GM21825 (cell line): Measurements from ENCODE around the gene HFM1.

ENCODE experiments used
- ATAC-seq: cut with Tn5 transposase; IDR thresholded peaks from one replicate; pipeline ENCODE4 v1.9.1; 2021; ENCODE audit warnings: mild to moderate bottlenecking, moderate library complexity; ENCODE audit not compliant: unreplicated experiment

Gene HFM1

DNA sequence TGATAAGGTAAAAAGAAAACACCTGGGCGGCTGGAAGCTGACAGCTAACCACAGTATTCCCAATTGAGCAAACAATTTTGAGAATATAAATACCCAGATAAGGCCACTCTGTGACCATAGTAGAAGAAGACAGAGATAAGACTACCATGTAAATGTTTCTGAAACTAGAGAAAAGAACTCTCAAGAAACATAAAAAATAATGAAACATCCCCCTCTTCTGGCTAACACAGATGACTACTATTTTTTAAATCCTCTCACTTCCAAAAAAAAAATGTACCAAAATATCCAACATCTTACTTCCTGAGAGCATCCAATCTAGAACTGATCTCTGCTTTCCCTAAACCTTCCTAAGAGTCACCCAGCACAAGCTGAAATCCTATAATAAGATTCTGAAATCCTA, 125.9 kb downstream of the HFM1 start:
- ATAC-seq = no peak

DNA sequence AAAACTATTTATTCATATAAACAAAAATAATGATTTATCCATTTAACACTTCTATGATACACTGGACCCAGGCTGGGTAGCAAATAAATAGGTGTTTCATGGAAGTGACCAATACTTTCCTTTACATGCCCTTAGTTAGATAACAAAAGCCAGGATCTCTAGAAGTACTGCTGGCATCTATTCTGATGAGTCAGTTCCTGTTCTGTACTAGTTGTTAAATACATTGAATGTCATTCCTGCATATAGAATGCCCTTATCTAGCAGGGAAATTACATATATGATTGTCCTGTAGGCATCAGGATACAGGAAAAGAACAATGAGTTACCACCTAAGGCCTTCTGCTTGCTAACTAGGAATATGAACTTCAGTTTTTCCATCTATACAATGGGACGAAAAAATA, 130.8 kb downstream of the HFM1 start:
- no peak for ATAC-seq

DNA sequence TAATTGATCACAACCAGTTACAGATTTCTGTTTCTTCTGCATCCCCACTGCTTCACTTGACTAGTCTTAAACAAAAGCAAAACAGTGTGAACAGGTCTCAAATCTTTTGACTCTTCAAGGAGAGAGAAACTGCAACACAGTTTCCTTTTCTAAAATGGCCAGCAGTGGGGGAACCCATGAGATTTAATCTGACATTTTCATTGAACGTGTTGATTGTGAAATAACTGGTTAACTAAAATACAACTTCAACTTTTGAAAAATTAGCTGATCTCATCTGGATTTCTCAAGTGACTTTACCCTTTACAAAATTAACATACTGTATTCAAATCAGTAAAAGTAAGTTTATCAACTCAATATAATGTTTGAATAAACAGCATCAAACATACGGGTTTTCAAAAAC, 143.0 kb downstream of the HFM1 start:
- no peak for ATAC-seq

DNA sequence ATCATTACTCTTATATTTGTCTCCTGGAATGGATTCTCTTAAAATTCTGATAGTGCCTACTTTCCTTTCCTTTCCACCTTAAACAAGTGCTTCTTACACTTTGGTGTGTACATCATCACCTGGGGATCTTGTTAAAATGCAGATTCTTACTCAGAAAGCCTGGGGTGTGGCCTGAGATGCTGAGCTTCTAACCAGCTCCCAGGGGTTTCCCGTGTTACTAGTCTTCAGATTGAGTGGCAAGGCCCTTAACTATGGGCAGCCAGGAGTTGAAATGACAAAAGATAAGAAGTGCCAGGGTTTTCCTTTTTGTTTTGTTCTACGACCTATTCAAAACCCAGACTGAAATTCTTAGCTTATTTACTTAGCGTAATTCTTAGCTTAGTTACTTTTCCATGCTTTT, 159.2 kb downstream of the HFM1 start:
- ATAC-seq = no peak

DNA sequence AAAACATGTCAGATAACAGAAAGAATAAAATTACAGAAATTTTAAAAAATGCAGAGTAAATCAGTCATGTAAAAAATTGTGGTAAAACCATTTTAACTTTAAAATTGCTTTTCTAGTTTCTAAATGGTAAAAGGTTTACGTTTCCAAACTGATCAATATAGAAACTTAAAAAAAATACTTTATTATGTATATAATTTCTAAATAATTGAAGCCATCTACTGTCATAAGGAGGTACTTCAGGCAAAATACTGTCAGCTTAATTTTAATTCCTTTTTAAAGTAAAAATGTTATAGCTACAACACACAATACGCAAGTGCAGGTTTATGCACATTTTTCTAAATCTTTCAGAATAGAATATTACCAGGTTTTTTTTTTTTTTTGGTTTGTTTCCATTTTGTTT, 159.9 kb downstream of the HFM1 start:
- ATAC-seq = no peak

DNA sequence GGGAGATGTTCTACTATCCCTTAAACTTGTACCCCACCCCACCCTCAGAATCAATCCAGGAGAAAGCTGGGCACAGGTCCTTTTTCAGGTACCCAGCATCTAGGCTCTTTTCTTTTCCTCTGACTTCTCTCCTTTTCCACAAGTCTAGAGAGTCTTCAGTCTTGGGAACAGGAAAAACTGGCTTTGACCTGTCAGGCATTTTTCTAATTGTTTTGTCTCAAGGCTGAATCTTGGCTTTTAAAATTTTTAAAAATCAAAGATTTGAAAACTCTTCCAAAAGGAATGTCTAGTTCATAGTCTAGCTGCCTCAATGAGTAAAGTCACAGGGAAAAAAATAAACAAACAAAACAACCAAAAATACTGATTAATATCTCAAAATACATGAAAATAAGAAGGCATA, 161.5 kb downstream of the HFM1 start:
- ATAC-seq = no peak

DNA sequence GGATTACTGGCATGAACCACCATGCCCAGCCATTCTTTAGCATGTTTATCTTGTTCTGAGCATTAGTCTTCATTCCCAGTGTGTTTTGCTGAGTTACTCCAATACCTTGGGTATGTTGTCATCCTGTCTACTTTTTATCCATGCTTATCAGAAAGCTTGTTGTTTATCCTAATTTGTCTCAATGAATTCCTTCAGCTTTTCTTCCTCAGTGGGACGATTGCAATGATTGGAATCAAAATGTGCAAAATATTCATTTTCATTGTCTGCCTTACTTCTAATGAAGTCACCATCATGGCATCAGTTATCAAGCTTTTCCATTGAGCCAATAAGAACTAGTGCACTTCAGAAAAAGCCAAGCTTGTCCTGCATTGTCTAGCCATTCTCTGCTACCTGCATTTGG, 170.5 kb downstream of the HFM1 start:
- no peak for ATAC-seq

DNA sequence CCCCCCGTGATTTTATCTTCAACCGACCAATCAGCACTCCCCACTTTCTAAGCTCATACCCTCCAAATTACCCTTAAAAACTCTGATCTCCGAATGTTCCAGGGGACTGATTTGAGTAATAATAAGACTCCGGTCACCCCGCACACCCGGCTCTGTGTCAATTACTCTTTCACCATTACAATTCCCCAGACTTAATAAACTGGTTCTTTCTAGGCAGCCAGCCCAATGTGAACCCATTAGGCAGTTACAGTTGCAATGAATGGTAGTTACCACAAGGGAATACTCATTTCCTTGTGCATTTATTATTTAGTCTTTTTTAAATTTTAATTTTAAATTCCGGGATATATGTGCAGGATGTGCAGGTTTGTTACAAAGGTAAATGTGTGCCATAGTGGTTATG, 177.9 kb downstream of the HFM1 start:
- no peak for ATAC-seq

DNA sequence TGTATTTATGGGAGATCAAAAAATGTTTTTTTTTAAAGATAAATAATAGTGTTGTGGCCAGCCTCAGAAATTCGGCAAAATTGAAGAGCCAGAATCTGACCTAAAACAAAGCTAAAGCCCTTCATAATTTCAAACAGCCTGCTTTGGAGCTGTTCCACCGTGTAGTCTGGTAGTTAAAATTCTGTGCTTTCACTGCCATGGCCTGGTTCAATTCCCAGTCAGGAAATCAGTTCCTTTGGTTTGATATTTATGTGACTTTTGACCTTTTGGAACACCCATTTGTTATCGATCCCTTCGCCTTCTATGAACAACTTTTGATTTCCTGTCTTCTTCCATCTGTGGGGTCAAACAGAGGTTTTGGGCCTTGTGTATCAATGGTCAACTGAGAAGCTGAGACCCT, 179.8 kb downstream of the HFM1 start:
- ATAC-seq = no peak

DNA sequence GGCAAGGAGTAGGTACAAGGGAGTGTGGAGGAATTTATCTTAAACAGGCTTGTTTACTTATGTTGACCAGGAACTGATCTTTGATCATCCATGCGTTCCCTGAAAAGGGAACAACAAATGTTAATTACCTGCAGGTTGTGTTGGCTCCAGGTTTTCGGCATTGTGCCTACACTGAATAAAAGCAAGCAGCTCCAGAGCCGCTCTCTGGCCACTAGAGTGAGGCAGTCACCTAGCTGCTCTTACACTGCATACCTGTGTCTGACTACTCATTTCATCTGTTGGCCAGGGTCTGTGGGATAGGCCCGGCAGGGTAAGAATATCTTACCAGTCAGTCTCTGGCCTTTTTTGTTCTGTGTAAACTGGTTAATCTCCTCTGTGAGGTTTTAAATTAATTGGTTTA, 183.6 kb downstream of the HFM1 start:
- no peak for ATAC-seq

DNA sequence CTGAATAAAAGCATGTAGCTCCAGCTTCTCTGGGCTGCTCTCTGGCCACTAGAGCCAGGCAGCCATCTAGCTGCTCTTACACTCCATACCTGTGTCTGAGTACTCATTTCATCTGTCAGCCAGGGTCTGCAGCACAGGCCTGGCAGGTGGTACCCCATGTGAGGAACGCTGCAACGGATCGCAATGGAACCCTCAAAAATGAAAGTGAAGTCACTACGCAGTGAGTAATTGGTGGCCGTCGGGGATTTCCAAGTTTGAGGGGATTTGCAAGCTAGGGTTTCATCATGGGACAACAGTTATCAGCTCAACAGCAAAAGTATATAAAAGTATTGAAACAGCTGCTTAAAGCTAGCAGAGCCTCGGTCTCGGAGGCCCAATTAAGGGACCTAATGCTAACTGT, 186.7 kb downstream of the HFM1 start:
- no peak for ATAC-seq
